ENCODE results near the gene BEST2. TPM values are rescaled to one million over a fixed set of nuclear protein-coding genes. Genes with fewer than 3 reads are reported as not detected.
A peak's percentile ranks its signal among the peaks of the same experiment; 100 is the strongest.

BEST2 gene
- total and polyA plus RNA-seq, 11 donors, result not detected

- peak overlapping the region in 3 of 12 donors; percentile 12 to 58 (median 18) for H3K4me3 ChIP-seq
- DNase-seq (peak in 1 of 5 donors; percentile 55), ATAC-seq (no peak)
- 76 to 83% (median 77%) methylated on average over 4 of the region's 4 CpGs for WGBS, 4 donors
- peaks cover 7 to 84% (median 68%) of the 10 kb centered on the region in 12 donors for H3K4me1 ChIP-seq
- no peak for TF ChIP-seq POLR2A (IDR thresholded peaks at IDR 0.05)
- TF ChIP-seq CTCF (IDR thresholded peaks at IDR 0.05), result no peak
- intact Hi-C loops (cut with DNase I), result loop anchor here in 1 of 10 donors (10.0 kb wide), 1 partner anchor 369 kb away; the partner anchor contains the start of genes IER2 and STX10
- H3K27ac ChIP-seq, result peak overlapping the region; percentile 74 to 100 (median 99)
- H3K27me3 ChIP-seq, result no peaks in the 10 kb centered on the region
- no peaks in the 10 kb centered on the region for H3K9me3 ChIP-seq
- H3K36me3 ChIP-seq, result no peaks in the 10 kb centered on the region
Measured at GRCh38 chr19:12785431-12786031, 33.9 kb downstream of the BEST2 start.

- Histone ChIP-seq H3K4me3 (peak overlapping the region in 2 of 12 donors; percentile 12 to 58), H3K36me3 (no peaks in the 10 kb centered on the region), H3K4me1 (peaks cover 7 to 89% (median 73%) of the 10 kb centered on the region in 12 donors), H3K9me3 (no peaks in the 10 kb centered on the region), H3K27ac (peak overlapping the region; percentile 74 to 100 (median 99)), H3K27me3 (no peaks in the 10 kb centered on the region)
- ATAC-seq, result peak in 2 of 4 donors; percentile 0 to 2
- DNase-seq, result peak; percentile 70 to 87 (median 75)
- WGBS, 4 donors, result 60 to 61% (median 61%) methylated on average over 16 to 18 of the region's 18 CpGs
- intact Hi-C loops (cut with DNase I), result loop anchor here in 1 of 10 donors (10.0 kb wide), 1 partner anchor 368 kb away; the partner anchor contains the start of genes IER2 and STX10
- TF ChIP-seq POLR2A (IDR thresholded peaks at IDR 0.05), result peak in 1 of 2 donors; percentile 30
- no peak for TF ChIP-seq CTCF (IDR thresholded peaks at IDR 0.05)
Measured at GRCh38 chr19:12786141-12786870, 34.7 kb downstream of the BEST2 start.

GRCh38 chr19:12786952-12787351 is 35.4 kb downstream of the BEST2 start:
- TF ChIP-seq CTCF (IDR thresholded peaks at IDR 0.05) (no peak), POLR2A (IDR thresholded peaks at IDR 0.05) (no peak)
- H3K4me1 ChIP-seq, result peaks cover 7 to 83% (median 71%) of the 10 kb centered on the region in 12 donors
- ATAC-seq, result no peak
- peak overlapping the region; percentile 74 to 100 (median 99) for H3K27ac ChIP-seq
- H3K4me3 ChIP-seq, result no peak overlapping the region
- peak in 1 of 5 donors; percentile 15 for DNase-seq
- 88 to 96% (median 91%) methylated on average over 3 of the region's 3 CpGs for WGBS, 4 donors
- H3K36me3 ChIP-seq, result no peaks in the 10 kb centered on the region
- intact Hi-C loops (cut with DNase I), result loop anchor here in 1 of 10 donors (10.0 kb wide), 1 partner anchor 368 kb away; the partner anchor contains the start of genes IER2 and STX10
- no peaks in the 10 kb centered on the region for H3K27me3 ChIP-seq
- no peaks in the 10 kb centered on the region for H3K9me3 ChIP-seq

- no peak for ATAC-seq
- Histone ChIP-seq H3K36me3 (peaks cover 0 to 4% (median 0%) of the 10 kb centered on the region in 9 donors), H3K4me1 (peaks cover 7 to 78% (median 68%) of the 10 kb centered on the region in 12 donors), H3K4me3 (no peak overlapping the region), H3K27ac (peak overlapping the region; percentile 74 to 100 (median 99)), H3K9me3 (no peaks in the 10 kb centered on the region), H3K27me3 (no peaks in the 10 kb centered on the region)
- intact Hi-C loops (cut with DNase I), result loop anchor here in 1 of 10 donors (10.0 kb wide), 1 partner anchor 367 kb away; the partner anchor contains the start of genes IER2 and STX10
- peak in 1 of 5 donors; percentile 12 for DNase-seq
- TF ChIP-seq CTCF (IDR thresholded peaks at IDR 0.05) (no peak), POLR2A (IDR thresholded peaks at IDR 0.05) (no peak)
- 78 to 82% (median 81%) methylated on average over 10 of the region's 10 CpGs for WGBS, 4 donors
Measured at GRCh38 chr19:12787458-12787857, 35.9 kb downstream of the BEST2 start.

All from heart left ventricle (tissue), 16 donors.